HCT116 (cell line): Measurements from ENCODE around the gene AEBP2. TPM values are rescaled to one million over a fixed set of nuclear protein-coding genes. Genes with fewer than 3 reads are reported as not detected.

Experiments used
- ATAC-seq: fragments of 200-7000 bp; cut with Tn5 transposase; 2 replicates; pipeline ENCODE4 v1.9.1; 2020; ENCODE audit warnings: mild to moderate bottlenecking, moderate library complexity
- BruUV-seq: library from RNA; stranded (reverse); fragments of 400-500 nt; replicated peaks from 2 replicates; lab custom pipeline; 2021; lab: Mats Ljungman, UMichigan
- CTCF ChIA-PET: fragments of 300-600 bp; sonication (Branson Sonifier 250); formaldehyde crosslinking; loops from one replicate; lab custom pipeline; 2021; ENCODE audit warnings: antibody characterized with exemption; lab: Charles Lee
- POLR2A ChIA-PET: fragments of 300-600, 350-600 bp; sonication (Branson Sonifier 250); formaldehyde crosslinking; loops from one replicate; lab custom pipeline; 2021; ENCODE audit warnings: antibody characterized with exemption; lab: Charles Lee
- RAD21 ChIA-PET, 2 experiments: fragments of 300-600 bp; sonication (Branson Sonifier 250); formaldehyde crosslinking; loops; one replicate each; lab custom pipeline; 2023; ENCODE audit warnings: low total read pairs in 2 of 2; ENCODE audit not compliant: uncharacterized antibody in 2 of 2, unreplicated experiment in 2 of 2, low non-redundant PET in 1 of 2; lab: Charles Lee
- DNase-seq: peaks from one replicate; pipeline ENCODE4 v3.0.0-alpha.2; 2010; ENCODE audit warnings: low read depth, low spot score
- H2AFZ ChIP-seq: fragments of 200-600 bp; shearing (Covaris generic), sonication (generic); 2 replicates; pipeline ENCODE4 v1.6.1; 2017; ENCODE audit warnings: low read depth, mixed run types, mixed read lengths, antibody characterized with exemption, low read length; ENCODE audit not compliant: poor library complexity, severe bottlenecking
- H3K27ac ChIP-seq: 2 replicates; pipeline ENCODE4 v1.5.1; 2012; ENCODE audit warnings: low read depth, low read length
- H3K27me3 ChIP-seq: fragments of 200-600 bp; sonication (generic); 2 replicates; pipeline ENCODE4 v1.6.1; 2016; ENCODE audit warnings: mixed run types, low read length, mixed read lengths; ENCODE audit not compliant: insufficient read depth
- H3K36me3 ChIP-seq, 2 experiments: fragments of 200-500 bp in 1 of 2; fragments of 200-600 bp in 1 of 2; sonication (Bioruptor generic) in 1 of 2; sonication (generic) in 1 of 2; 2 replicates each; pipeline versions ENCODE4 v1.5.1 to v1.6.1; 2014 to 2016; ENCODE audit warnings: low read length in 2 of 2, inconsistent platforms in 1 of 2, mixed read lengths in 1 of 2, mixed run types in 1 of 2; ENCODE audit not compliant: insufficient read depth in 2 of 2, control insufficient read depth in 1 of 2
- H3K4me1 ChIP-seq, 2 experiments: fragments of 200-600 bp in 1 of 2; sonication (generic) in 1 of 2; 2 replicates each; pipeline versions ENCODE4 v1.5.1 to v1.6.1; 2012 to 2017; ENCODE audit warnings: low read length in 2 of 2, inconsistent platforms in 1 of 2, mild to moderate bottlenecking in 1 of 2, mixed read lengths in 1 of 2, mixed run types in 1 of 2, moderate library complexity in 1 of 2; ENCODE audit not compliant: insufficient read depth in 2 of 2, control insufficient read depth in 1 of 2
- H3K4me2 ChIP-seq: fragments of 200-600 bp; sonication (generic); 2 replicates; pipeline ENCODE4 v1.6.1; 2017; ENCODE audit warnings: mixed run types, low read length, mixed read lengths
- H3K4me3 ChIP-seq, 2 experiments: fragments of 200-600 bp in 1 of 2; sonication (generic) in 1 of 2; replicated peaks in 1 of 2; 2 replicates each; pipeline ENCODE4 v1.5.1; 2011 to 2016; ENCODE audit warnings: low read length in 2 of 2, control low read depth in 1 of 2, low read depth in 1 of 2, mild to moderate bottlenecking in 1 of 2, mixed read lengths in 1 of 2, mixed run types in 1 of 2
- H3K79me2 ChIP-seq: fragments of 200-600 bp; sonication (generic); 2 replicates; pipeline ENCODE4 v1.6.1; 2017; ENCODE audit warnings: mild to moderate bottlenecking, mixed run types, low read length, moderate library complexity, mixed read lengths; ENCODE audit not compliant: insufficient read depth
- H3K9ac ChIP-seq: fragments of 200-600 bp; sonication (generic); 2 replicates; pipeline ENCODE4 v1.6.1; 2016; ENCODE audit warnings: low read length, mixed read lengths
- H3K9me2 ChIP-seq: fragments of 200-600 bp; sonication (generic), shearing (Covaris generic); 2 replicates; pipeline ENCODE4 v1.6.1; 2017; ENCODE audit warnings: mixed run types, mild to moderate bottlenecking, moderate library complexity; ENCODE audit not compliant: insufficient read depth
- H3K9me3 ChIP-seq, 2 experiments: fragments of 200-500 bp in 1 of 2; fragments of 200-600 bp in 1 of 2; sonication (Bioruptor generic) in 1 of 2; sonication (generic) in 1 of 2; 2 replicates each; pipeline ENCODE4 v1.6.1; 2014 to 2017; ENCODE audit warnings: low read length in 2 of 2, mixed read lengths in 2 of 2, inconsistent platforms in 1 of 2, low read depth in 1 of 2, mild to moderate bottlenecking in 1 of 2, mixed run types in 1 of 2, moderate library complexity in 1 of 2; ENCODE audit not compliant: control insufficient read depth in 1 of 2, insufficient read depth in 1 of 2
- H4K20me1 ChIP-seq: fragments of 200-600 bp; sonication (generic), shearing (Covaris generic); 2 replicates; pipeline ENCODE4 v1.6.1; 2017; ENCODE audit warnings: mixed run types, mild to moderate bottlenecking, moderate library complexity; ENCODE audit not compliant: insufficient read depth
- ATF3 ChIP-seq: IDR thresholded peaks from 2 replicates; pipeline ENCODE4 v1.6.1; 2012
- CBX3 ChIP-seq: IDR thresholded peaks from 2 replicates; pipeline ENCODE4 v1.6.1; 2012; ENCODE audit warnings: low read depth
- CTCF ChIP-seq, 3 experiments: fragments of 200-600 bp in 1 of 3; sonication (generic) in 1 of 3; IDR thresholded peaks in 2 of 3; conservative IDR thresholded peaks in 1 of 3; 2 replicates each; pipeline ENCODE4 v1.5.1; 2012 to 2017; ENCODE audit warnings: low read depth in 2 of 3, low read length in 2 of 3, antibody characterized with exemption in 1 of 3, borderline replicate concordance in 1 of 3, control low read depth in 1 of 3, mild to moderate bottlenecking in 1 of 3, mixed read lengths in 1 of 3, mixed run types in 1 of 3, moderate library complexity in 1 of 3; ENCODE audit not compliant: insufficient read depth in 1 of 3
- ELF1 ChIP-seq: IDR thresholded peaks from 2 replicates; pipeline ENCODE4 v1.6.1; 2012; ENCODE audit warnings: low read depth, borderline replicate concordance
- EZH2 ChIP-seq: fragments of 200-600 bp; sonication (generic); IDR thresholded peaks from 2 replicates; pipeline ENCODE4 v1.6.1; 2017; ENCODE audit warnings: antibody characterized with exemption, mixed run types
- MAX ChIP-seq: IDR thresholded peaks from 2 replicates; pipeline ENCODE4 v1.6.1; 2012
- POLR2AphosphoS5 ChIP-seq: IDR thresholded peaks from 2 replicates; pipeline ENCODE4 v1.6.1; 2011; ENCODE audit warnings: mild to moderate bottlenecking, low read depth, low read length, moderate library complexity
- RAD21 ChIP-seq: IDR thresholded peaks from 2 replicates; pipeline ENCODE4 v1.6.1; 2012; ENCODE audit warnings: low read depth, mild to moderate bottlenecking
- REST ChIP-seq: IDR thresholded peaks from 2 replicates; pipeline ENCODE4 v1.6.1; 2012; ENCODE audit warnings: low read depth
- SP1 ChIP-seq: IDR thresholded peaks from 2 replicates; pipeline ENCODE4 v1.6.1; 2012; ENCODE audit warnings: low read depth
- ZFX ChIP-seq: fragments of 450-650 bp; IDR thresholded peaks from 2 replicates; pipeline ENCODE4 v1.6.1; 2017
- intact Hi-C: fragments of 100-400 bp; cut with micrococcal nuclease; formaldehyde crosslinking; loops from 2 replicates; pipeline ENCODE4 v1.10.0; 2022
- total RNA-seq: library from RNA; stranded (reverse); gene quantifications from one replicate; pipeline ENCODE4 v1.2.1, GENCODE V29; 2021; ENCODE audit not compliant: unreplicated experiment

AEBP2 gene
- total RNA-seq, 1 experiment from 2014 or later = 44.6 TPM

- no peak overlapping the region for H3K9ac ChIP-seq
- no peak overlapping the region for H3K27ac ChIP-seq
- no peak overlapping the region for H3K4me3 ChIP-seq
- no peak overlapping the region for H2AFZ ChIP-seq
- ATAC-seq (no peak), DNase-seq (no peak)
- H4K20me1 ChIP-seq = no peaks in the 10 kb centered on the region
- no peaks in the 10 kb centered on the region; a peak in 1 of 4 replicates for H3K36me3 ChIP-seq
- ChIA-PET CTCF (no interaction called here), POLR2A (no interaction called here), RAD21 (no interaction called here)
- no peak overlapping the region for H3K4me2 ChIP-seq
- H3K27me3 ChIP-seq = no peaks in the 10 kb centered on the region
- H3K9me2 ChIP-seq = no peaks in the 10 kb centered on the region
- peaks cover 3 to 21% of the 10 kb centered on the region in 2 experiments; a peak in 2 of 4 replicates for H3K4me1 ChIP-seq
- BruUV-seq = no TSS peak
- TF ChIP-seq CTCF (IDR thresholded peaks at IDR 0.05 in 2 of 3, conservative IDR thresholded peaks at IDR 0.05 in 1 of 3; ENCODE audit: borderline replicate concordance in 1 of 3, insufficient read depth in 1 of 3, low read depth in 2 of 3, low read length in 2 of 3) = no peak
- no peak for TF ChIP-seq ELF1
- TF ChIP-seq REST = no peak
- no peak for TF ChIP-seq MAX
- TF ChIP-seq POLR2AphosphoS5 = no peak
- no peak for TF ChIP-seq SP1
- TF ChIP-seq RAD21 = no peak
- no peak for TF ChIP-seq EZH2
- TF ChIP-seq ATF3 = no peak
- TF ChIP-seq ZFX = no peak
- TF ChIP-seq CBX3 = no peak
- no peaks in the 10 kb centered on the region for H3K9me3 ChIP-seq
- intact Hi-C loops = no loop called here
- H3K79me2 ChIP-seq = no peaks in the 10 kb centered on the region
Observed at GRCh38 chr12:19527866-19528265, 88.6 kb downstream of the AEBP2 start.
